ENCODE measurements around the gene SLC22A23.

DNA sequence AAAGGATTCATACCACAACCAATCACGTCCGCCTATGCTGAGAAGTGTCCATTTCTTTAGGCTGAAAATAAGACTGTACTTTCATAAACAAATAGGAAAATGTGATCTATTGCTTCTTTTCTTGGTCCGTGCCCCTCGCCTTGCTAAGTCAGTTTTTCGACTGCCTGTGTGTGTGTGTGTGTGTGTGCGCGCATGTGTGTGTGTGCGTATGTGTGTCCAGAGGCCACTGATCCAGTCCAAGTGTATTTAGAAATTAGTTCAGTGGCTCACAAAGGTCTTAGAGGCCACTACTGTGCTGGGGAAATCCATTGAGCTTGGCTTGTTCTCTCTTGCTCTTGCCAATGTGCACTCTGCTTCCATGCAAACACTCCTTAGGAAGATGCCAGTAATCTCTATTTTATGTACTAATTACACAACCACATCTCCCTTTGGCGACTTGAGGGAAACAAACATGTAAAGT, 50.5 kb downstream of the SLC22A23 start:
- TF ChIP-seq, protein P1, sequence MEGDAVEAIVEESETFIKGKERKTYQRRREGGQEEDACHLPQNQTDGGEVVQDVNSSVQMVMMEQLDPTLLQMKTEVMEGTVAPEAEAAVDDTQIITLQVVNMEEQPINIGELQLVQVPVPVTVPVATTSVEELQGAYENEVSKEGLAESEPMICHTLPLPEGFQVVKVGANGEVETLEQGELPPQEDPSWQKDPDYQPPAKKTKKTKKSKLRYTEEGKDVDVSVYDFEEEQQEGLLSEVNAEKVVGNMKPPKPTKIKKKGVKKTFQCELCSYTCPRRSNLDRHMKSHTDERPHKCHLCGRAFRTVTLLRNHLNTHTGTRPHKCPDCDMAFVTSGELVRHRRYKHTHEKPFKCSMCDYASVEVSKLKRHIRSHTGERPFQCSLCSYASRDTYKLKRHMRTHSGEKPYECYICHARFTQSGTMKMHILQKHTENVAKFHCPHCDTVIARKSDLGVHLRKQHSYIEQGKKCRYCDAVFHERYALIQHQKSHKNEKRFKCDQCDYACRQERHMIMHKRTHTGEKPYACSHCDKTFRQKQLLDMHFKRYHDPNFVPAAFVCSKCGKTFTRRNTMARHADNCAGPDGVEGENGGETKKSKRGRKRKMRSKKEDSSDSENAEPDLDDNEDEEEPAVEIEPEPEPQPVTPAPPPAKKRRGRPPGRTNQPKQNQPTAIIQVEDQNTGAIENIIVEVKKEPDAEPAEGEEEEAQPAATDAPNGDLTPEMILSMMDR (IDR thresholded peaks at IDR 0.05) = no peak
- no peak for TF ChIP-seq POLR2A (IDR thresholded peaks at IDR 0.05)
